Naive thymus-derived CD8-positive, alpha-beta T cell (primary cell): ENCODE measurements around the gene RBPJ. TPM values are rescaled to one million over a fixed set of nuclear protein-coding genes. Genes with fewer than 3 reads are reported as not detected.

Experiments
- ATAC-seq, 2 donors: fragments of 150-1000 bp; cut with Tn5 transposase in 1 of 2; sonication (Bioruptor Pico), chemical (Tn5 transposase) in 1 of 2; 1 replicate in 1 of 2; 2 replicates in 1 of 2; pipeline ENCODE4 v1.10.0; 2021; ENCODE audit warnings: mild to moderate bottlenecking in 2 of 2, moderate library complexity in 2 of 2
- POLR2A ChIA-PET: fragments of 350-600 bp; sonication (Branson Sonifier 250); formaldehyde crosslinking; loops from one replicate; lab custom pipeline; 2021; ENCODE audit warnings: antibody characterized with exemption; lab: Charles Lee
- DNase-seq, 10 donors: peaks; one replicate each; pipeline versions ENCODE4 v3.0.0 to v3.0.0-alpha.2; 2020 to 2022
- H3K27ac Mint-ChIP-seq, 10 donors: one replicate each; pipeline ENCODE4 v1.8.0; 2020 to 2022; ENCODE audit warnings: mild to moderate bottlenecking in 10 of 10, mixed read lengths in 10 of 10, moderate library complexity in 4 of 10, inconsistent platforms in 1 of 10
- H3K27me3 Mint-ChIP-seq, 5 donors: one replicate each; pipeline ENCODE4 v1.8.0; 2021 to 2022; ENCODE audit warnings: mixed read lengths in 5 of 5
- H3K36me3 Mint-ChIP-seq, 3 donors: one replicate each; pipeline ENCODE4 v1.8.0; 2020 to 2022; ENCODE audit warnings: mixed read lengths in 3 of 3, mild to moderate bottlenecking in 2 of 3, inconsistent platforms in 1 of 3
- H3K4me1 Mint-ChIP-seq, 4 donors: one replicate each; pipeline ENCODE4 v1.8.0; 2021 to 2022; ENCODE audit warnings: mixed read lengths in 4 of 4
- H3K4me3 Mint-ChIP-seq, 10 donors: one replicate each; pipeline ENCODE4 v1.8.0; 2020 to 2022; ENCODE audit warnings: mild to moderate bottlenecking in 10 of 10, mixed read lengths in 10 of 10, moderate library complexity in 6 of 10, inconsistent platforms in 1 of 10
- H3K9me3 Mint-ChIP-seq, 9 donors: one replicate each; pipeline ENCODE4 v1.8.0; 2020 to 2022; ENCODE audit warnings: mixed read lengths in 9 of 9, mild to moderate bottlenecking in 3 of 9, inconsistent platforms in 1 of 9, moderate library complexity in 1 of 9
- polyA plus RNA-seq, 3 donors: library from polyadenylated mRNA; unstranded; fragments of 300-500 nt; fragmentation: Illumina TruSeq; gene quantifications; one replicate each; pipeline ENCODE4 v1.2.3, GENCODE V29; 2021
- total RNA-seq, 8 experiments: library from RNA in 2 of 8; stranded (reverse) in 2 of 8; gene quantifications; one replicate each; pipeline ENCODE4 v1.2.3 and lab custom pipeline; 2021 to 2026

The RBPJ gene
- total and polyA plus RNA-seq, 5 experiments from 2014 or later: 49.1 to 78.4 (median 59.6) TPM

DNA sequence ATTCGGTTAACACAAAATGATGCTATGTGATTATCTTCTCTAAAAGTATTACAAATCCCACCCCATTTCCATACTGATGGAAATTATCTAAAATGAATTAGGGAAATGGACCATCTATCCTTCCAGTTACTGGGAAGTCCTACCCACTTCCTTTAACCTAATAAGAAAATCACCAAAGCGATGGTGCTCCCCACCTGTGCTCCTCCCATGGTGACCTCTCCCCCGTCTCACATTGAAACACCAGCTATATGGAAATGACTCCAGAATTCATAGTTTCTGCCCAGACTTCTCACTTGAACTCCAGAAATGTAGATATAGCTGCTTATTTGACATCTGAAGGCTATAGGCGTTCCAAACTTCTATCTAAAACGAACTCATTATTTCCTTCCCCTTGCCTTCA lies 121.0 kb downstream of the RBPJ start:
- DNase-seq: no peak
- no peak for ATAC-seq

DNA sequence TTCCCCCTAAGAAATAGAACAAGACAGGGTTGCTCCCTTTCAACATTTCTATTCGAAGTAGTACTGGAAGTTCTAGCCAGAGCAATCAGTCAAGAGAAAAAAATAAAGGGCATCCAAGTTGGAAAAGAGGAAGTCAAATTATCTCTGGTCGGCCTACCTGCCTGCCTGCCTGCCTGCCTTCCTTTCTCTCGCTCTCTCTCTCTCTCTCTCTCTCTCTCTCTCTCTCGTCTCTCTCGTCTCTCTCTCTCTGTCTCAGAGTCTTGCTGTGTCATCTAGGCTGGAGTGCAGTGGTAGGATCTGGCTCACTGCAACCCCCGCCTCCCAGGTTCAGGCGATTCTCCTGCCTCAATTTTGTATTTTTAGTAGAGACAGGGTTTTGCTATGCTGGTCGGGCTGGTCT lies 126.6 kb downstream of the RBPJ start:
- Mint-ChIP-seq H3K9me3 (peaks cover 0 to 32% (median 8%) of the 10 kb centered on the region in 9 donors), H3K4me1 (peaks cover 0 to 4% (median 0%) of the 10 kb centered on the region in 4 donors), H3K4me3 (no peak overlapping the region), H3K27ac (no peak overlapping the region), H3K27me3 (peaks cover 5 to 20% (median 13%) of the 10 kb centered on the region in 5 donors), H3K36me3 (peaks cover 0 to 11% (median 0%) of the 10 kb centered on the region in 3 donors)
- POLR2A ChIA-PET: no interaction called here
- DNase-seq: no peak
- ATAC-seq: no peak

More for the DNA sequence above, 121.0 kb downstream of the RBPJ start:
- Mint-ChIP-seq H3K27me3 (peaks cover 5 to 10% (median 10%) of the 10 kb centered on the region in 5 donors), H3K9me3 (peaks cover 0 to 27% (median 8%) of the 10 kb centered on the region in 9 donors), H3K4me1 (peaks cover 0 to 8% (median 0%) of the 10 kb centered on the region in 4 donors), H3K27ac (no peak overlapping the region), H3K36me3 (peaks cover 2 to 11% (median 9%) of the 10 kb centered on the region in 3 donors), H3K4me3 (no peak overlapping the region)
- POLR2A ChIA-PET: no interaction called here

DNA sequence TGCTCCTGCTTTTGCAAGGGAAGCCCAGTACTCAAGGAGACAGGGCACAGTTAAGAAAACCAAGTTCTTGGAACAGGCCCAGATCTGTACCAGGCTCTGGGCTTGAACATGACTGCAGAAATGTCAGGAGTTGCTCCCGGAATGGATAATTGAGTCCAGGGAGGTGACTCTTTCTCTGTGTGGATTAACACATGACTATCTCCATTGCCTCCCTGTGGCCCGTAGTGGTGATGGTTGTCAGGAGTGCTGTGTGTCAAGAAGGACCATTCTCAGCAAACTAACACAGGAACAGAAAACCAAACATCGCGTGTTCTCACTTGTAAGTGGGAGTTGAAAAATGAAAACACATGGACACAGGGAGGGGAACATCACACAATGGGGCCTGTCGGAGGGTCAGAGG lies 129.6 kb downstream of the RBPJ start:
- Mint-ChIP-seq H3K4me3 (no peak overlapping the region), H3K27ac (peak overlapping the region in 1 of 10 donors; percentile 57), H3K27me3 (peaks cover 5 to 20% (median 9%) of the 10 kb centered on the region in 5 donors), H3K9me3 (peaks cover 0 to 24% (median 5%) of the 10 kb centered on the region in 9 donors), H3K4me1 (no peaks in the 10 kb centered on the region), H3K36me3 (peaks cover 0 to 6% (median 0%) of the 10 kb centered on the region in 3 donors)
- DNase-seq: no peak
- POLR2A ChIA-PET: no interaction called here
- no peak for ATAC-seq

DNA sequence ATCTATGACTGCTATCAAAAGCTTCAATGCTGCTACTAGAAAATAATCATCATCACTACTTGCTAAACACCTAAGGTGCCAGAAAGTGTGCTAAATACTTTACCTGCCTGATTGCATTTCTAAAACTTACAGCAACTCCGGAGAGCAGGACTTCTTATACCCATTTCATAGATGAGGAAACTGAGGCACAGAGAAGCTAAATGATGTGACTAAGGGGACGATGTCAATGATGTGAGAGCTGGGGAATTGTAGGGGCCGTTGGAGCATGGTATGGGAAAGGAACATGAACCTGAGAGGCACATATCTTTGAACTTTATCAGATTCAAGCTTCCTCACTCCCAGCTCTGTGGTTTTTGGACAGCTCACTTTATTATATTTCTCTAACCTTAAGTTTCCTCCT lies 130.8 kb downstream of the RBPJ start:
- Mint-ChIP-seq H3K27ac (no peak overlapping the region), H3K27me3 (peaks cover 0 to 11% (median 4%) of the 10 kb centered on the region in 5 donors), H3K36me3 (peaks cover 0 to under 1% (median 0%) of the 10 kb centered on the region in 3 donors), H3K4me3 (no peak overlapping the region), H3K9me3 (peaks cover 0 to 14% (median under 1%) of the 10 kb centered on the region in 9 donors), H3K4me1 (no peaks in the 10 kb centered on the region)
- DNase-seq (no peak), ATAC-seq (no peak)
- POLR2A ChIA-PET: no interaction called here

DNA sequence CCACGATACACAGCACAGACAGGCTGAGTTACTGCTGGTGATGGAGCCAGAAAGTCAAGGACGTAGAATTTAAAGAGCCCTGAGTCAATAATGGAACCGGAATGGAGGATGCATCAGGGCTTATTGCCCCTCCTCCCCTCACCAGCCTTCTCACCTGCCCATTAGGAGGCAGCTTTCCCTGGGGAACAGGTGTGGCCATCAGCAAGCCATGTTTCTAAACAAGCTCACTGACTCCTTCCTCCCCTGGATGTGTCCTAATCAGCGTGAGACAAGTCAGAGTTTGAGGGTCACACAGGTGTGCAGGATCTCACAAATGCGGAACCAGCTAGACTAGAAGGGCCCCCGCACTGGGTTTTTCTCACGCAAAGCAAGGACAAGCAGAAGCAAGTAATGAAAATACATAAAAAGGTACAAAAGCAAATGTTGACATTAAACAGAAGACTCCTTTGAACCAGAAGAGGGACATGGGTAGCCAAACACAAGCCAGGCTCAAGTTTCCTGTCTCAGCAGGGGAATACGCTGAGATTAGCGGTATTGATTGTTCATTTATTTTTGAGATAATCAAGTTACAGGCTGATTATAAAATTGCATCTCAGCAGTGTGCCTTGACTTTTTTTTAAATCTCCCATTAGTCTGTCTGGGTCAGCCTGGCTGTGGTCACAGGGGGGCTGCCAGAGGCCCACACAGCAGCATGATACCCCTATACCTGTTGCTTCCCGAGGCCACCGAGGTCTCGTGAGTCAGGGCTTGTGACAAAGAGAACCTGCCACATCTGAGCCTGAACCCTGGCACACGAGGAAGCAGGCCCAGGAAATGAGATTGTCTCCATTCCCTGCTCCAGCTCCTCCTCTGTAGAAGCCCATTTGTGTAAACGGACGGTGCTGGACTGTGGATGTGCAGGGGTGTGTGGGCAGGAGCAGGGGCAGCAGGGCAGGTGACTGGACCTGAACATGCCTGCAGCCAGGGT lies 132.0 kb downstream of the RBPJ start:
- POLR2A ChIA-PET: interaction anchor here (0.5 kb wide), 1 partner anchor 9 kb away, joined by 3 read pairs; no protein-coding TSS in a partner anchor
- no peak for ATAC-seq
- peaks cover 0 to 2% (median under 1%) of the 10 kb centered on the region in 5 donors for H3K27me3 Mint-ChIP-seq
- DNase-seq: no peak
- H3K4me1 Mint-ChIP-seq: peaks cover under 1 to 8% (median 4%) of the 10 kb centered on the region in 4 donors
- H3K27ac Mint-ChIP-seq: peak overlapping the region in 1 of 10 donors; percentile 48
- H3K4me3 Mint-ChIP-seq: peak overlapping the region in 1 of 10 donors; percentile 37
- peaks cover 0 to 7% (median 0%) of the 10 kb centered on the region in 9 donors for H3K9me3 Mint-ChIP-seq
- no peaks in the 10 kb centered on the region for H3K36me3 Mint-ChIP-seq

DNA sequence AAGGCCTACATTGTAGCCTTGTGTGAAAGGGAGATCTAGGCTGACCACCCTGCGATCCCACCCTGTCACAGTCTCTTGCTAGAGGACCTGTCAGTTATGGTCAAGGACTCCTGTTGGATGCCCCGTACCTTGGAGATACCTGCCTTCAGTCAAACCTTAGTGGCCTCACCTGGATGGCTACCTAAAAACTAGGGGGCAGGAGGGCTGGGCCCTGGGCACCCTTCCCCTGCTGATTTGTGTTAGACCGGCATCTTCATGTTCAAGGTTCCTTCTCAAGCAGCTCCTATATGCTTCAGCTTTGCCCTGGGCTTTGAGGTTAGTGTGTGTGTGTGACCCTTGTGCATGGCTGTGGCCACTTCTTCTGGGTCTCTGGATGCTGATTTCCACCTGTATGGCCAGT lies 134.1 kb downstream of the RBPJ start:
- Mint-ChIP-seq H3K36me3 (no peaks in the 10 kb centered on the region), H3K9me3 (peaks cover 0 to 7% (median 0%) of the 10 kb centered on the region in 9 donors), H3K4me1 (peaks cover 6 to 21% (median 13%) of the 10 kb centered on the region in 4 donors), H3K4me3 (no peak overlapping the region), H3K27me3 (no peaks in the 10 kb centered on the region), H3K27ac (peak overlapping the region in 1 of 10 donors; percentile 56)
- DNase-seq (no peak), ATAC-seq (no peak)
- POLR2A ChIA-PET: no interaction called here

DNA sequence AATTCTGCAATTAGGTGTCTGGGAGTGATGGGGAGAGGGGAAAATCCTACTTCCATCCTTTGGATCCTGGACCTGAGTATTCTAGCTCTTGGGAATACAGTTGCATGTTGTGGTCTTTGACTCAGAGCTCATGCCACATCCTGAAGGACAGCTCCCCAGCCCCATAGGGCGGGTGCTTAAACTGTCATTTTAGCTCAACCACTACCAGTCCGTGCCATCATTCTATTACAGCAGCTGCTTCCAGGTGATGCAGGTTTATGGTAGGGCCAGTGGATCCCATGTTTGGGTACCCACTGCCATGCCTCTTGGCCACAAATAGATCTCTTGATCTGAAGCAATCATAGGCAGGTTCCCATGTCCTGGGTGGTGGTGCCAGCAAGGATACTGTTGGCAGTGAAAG lies 134.8 kb downstream of the RBPJ start:
- Mint-ChIP-seq H3K27me3 (no peaks in the 10 kb centered on the region), H3K36me3 (no peaks in the 10 kb centered on the region)
- POLR2A ChIA-PET: no interaction called here

DNA sequence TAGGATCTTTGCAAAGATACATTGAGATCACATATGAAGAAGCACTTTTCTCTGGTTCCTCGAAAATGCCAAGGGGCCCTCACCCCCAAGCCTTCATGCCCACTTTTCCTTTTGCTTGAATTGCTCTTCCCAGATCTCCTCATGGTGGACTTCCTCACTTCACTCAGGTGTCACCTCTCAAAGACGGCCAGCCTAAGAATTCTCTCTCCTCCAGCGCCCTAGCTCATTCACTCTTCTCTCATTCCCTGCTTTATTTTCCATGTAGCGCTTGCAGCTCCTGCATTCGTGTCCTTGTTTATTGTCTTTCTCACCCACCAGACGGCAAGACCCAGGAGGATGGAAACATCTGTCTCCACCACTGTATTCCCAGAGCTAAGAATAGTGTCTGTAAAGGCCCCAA lies 136.6 kb downstream of the RBPJ start:
- DNase-seq (no peak), ATAC-seq (no peak)
- POLR2A ChIA-PET: no interaction called here
- Mint-ChIP-seq H3K4me3 (no peak overlapping the region), H3K27ac (peak overlapping the region in 3 of 10 donors; percentile 7 to 54 (median 18)), H3K27me3 (no peaks in the 10 kb centered on the region), H3K36me3 (no peaks in the 10 kb centered on the region), H3K4me1 (peaks cover 6 to 21% (median 13%) of the 10 kb centered on the region in 4 donors), H3K9me3 (peaks cover 0 to 7% (median 0%) of the 10 kb centered on the region in 9 donors)

More for the DNA sequence above, 134.8 kb downstream of the RBPJ start:
- Mint-ChIP-seq H3K4me1 (peaks cover 6 to 21% (median 13%) of the 10 kb centered on the region in 4 donors), H3K27ac (no peak overlapping the region), H3K9me3 (peaks cover 0 to 7% (median 0%) of the 10 kb centered on the region in 9 donors), H3K4me3 (no peak overlapping the region)
- no peak for ATAC-seq
- no peak for DNase-seq

DNA sequence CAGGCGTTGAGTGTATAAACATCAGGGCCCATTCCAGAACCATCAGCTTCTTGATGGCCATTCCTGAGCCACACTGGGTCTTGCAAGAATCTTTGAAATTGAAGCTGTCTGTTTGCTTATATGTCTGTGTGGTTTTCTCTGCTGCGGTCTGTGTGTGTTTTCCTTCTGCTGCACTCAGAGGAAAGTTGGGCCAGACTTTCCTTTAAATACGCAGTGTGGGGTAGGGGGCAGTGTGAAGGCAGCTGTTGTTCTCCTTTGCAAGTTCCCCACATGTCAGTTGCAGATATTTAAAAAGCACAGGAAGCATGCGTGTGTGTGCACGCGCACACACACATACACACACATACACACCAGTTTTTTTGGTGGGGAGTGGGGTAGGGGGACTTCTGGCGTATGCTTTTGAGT lies 137.3 kb downstream of the RBPJ start:
- Mint-ChIP-seq H3K9me3 (peaks cover 0 to 7% (median 0%) of the 10 kb centered on the region in 9 donors), H3K4me3 (peak overlapping the region in 7 of 10 donors; percentile 1 to 78 (median 28)), H3K4me1 (peaks cover 6 to 21% (median 13%) of the 10 kb centered on the region in 4 donors), H3K36me3 (no peaks in the 10 kb centered on the region), H3K27me3 (no peaks in the 10 kb centered on the region), H3K27ac (peak overlapping the region in 9 of 10 donors; percentile 22 to 77 (median 65))
- peak in 3 of 10 donors; percentile 17 to 50 (median 25) for DNase-seq
- peak; percentile 39 to 43 for ATAC-seq
- POLR2A ChIA-PET: no interaction called here

DNA sequence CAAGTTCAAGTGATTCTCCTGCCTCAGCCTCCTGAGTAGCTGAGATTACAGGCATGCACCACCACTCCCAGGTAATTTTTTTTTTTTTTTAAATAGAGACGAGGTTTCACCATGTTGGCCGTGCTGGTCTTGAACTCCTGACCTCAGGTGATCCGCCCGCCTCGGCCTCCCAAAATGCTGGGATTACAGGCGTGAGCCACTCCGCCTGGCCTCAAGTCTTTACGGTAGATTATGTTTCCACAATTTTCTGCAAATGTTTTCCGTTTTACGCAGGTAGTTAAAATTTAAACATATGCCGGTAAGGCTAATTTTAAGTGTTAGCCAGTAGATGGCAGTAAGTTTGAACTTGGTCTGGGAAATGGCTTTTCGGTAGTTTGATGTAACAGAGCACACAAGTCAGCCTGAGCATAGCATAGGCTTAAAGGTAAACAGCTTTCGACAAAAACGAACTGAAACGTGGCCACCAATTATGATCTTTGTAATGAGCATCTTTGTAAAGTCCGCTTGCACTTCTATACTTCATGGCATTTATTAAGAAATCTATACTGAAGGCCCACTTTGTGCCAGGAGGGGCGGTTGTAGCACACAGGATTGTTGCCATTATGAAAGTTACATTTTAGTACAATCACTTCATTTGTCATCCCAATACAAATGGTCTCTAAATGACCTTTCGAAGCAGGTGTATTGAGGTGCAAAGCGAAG lies 138.4 kb downstream of the RBPJ start:
- peak overlapping the region in 9 of 10 donors; percentile 21 to 74 (median 48) for H3K4me3 Mint-ChIP-seq
- H3K9me3 Mint-ChIP-seq: peaks cover 0 to 3% (median 0%) of the 10 kb centered on the region in 9 donors
- H3K4me1 Mint-ChIP-seq: peaks cover 6 to 21% (median 13%) of the 10 kb centered on the region in 4 donors
- H3K27me3 Mint-ChIP-seq: peaks cover 0 to 4% (median 0%) of the 10 kb centered on the region in 5 donors
- no peaks in the 10 kb centered on the region for H3K36me3 Mint-ChIP-seq
- peak in 3 of 10 donors; percentile 36 to 57 (median 55) for DNase-seq
- POLR2A ChIA-PET: no interaction called here
- peak overlapping the region in 4 of 10 donors; percentile 1 to 74 (median 31) for H3K27ac Mint-ChIP-seq
- ATAC-seq: peak; percentile 41 to 68

DNA sequence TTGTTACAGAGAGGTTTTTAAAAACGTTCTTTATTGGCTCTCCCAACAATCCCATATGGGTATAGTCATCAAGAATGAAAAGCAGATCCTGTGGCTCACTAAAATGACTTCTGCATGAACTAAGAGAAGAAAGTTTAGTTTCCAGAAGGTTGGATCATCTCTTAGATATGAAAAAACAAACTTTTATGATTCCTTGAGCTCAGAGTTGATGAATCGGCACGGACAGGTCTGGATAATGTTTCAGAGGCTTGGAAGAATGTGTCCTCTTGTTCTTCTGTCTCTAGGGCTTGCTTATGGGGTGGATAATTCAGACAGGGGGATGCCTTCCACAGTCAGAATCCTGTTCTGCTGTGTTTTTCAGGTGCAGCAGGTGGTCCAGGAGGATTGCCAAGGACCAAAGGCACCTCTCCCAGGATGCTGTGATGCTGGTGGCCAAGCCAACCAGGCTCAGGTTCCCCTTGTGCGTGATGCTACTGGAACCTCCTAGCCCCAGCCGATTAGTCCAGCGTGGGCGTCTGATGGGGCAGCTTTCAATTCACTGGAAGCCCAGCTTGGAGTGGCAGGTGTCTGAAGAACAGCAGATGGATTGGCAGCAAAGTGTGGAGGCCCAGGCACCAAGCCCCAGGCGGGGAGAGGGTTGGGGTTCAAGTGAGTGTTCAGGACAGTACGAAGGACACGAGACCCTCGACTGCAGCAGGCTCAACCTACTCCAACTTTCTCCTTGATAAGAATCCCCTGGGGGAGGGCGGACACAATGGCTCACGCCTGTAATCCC lies 139.1 kb downstream of the RBPJ start:
- peaks cover 6 to 21% (median 13%) of the 10 kb centered on the region in 4 donors for H3K4me1 Mint-ChIP-seq
- POLR2A ChIA-PET: interaction anchor here (1.0 kb wide), 1 partner anchor 551 kb away, joined by 3 read pairs; no protein-coding TSS in a partner anchor
- H3K9me3 Mint-ChIP-seq: no peaks in the 10 kb centered on the region
- peaks cover 0 to 4% (median under 1%) of the 10 kb centered on the region in 5 donors for H3K27me3 Mint-ChIP-seq
- DNase-seq (no peak), ATAC-seq (no peak)
- no peak overlapping the region for H3K4me3 Mint-ChIP-seq
- peak overlapping the region in 2 of 10 donors; percentile 38 to 74 for H3K27ac Mint-ChIP-seq
- no peaks in the 10 kb centered on the region for H3K36me3 Mint-ChIP-seq
